Progenitor cell of endocrine pancreas (in vitro differentiated cells): Measurements from ENCODE around the gene SLC35B4. TPM values are rescaled to one million over a fixed set of nuclear protein-coding genes. Genes with fewer than 3 reads are reported as not detected.

Experiments used
- DNase-seq: peaks from one replicate; pipeline ENCODE4 v3.0.0; 2021; ENCODE audit warnings: low spot score; ENCODE audit not compliant: unreplicated experiment
- H3K27ac Mint-ChIP-seq: 2 replicates; pipeline ENCODE4 v1.8.0; 2021; ENCODE audit warnings: mild to moderate bottlenecking, moderate library complexity, mixed read lengths
- H3K27me3 Mint-ChIP-seq: 2 replicates; pipeline ENCODE4 v1.8.0; 2021; ENCODE audit warnings: mixed read lengths
- H3K36me3 Mint-ChIP-seq: 2 replicates; pipeline ENCODE4 v1.8.0; 2022; ENCODE audit warnings: mixed read lengths; ENCODE audit not compliant: insufficient read depth
- H3K4me1 Mint-ChIP-seq: 2 replicates; pipeline ENCODE4 v1.8.0; 2021; ENCODE audit warnings: low read depth, mixed read lengths
- H3K4me3 Mint-ChIP-seq: 2 replicates; pipeline ENCODE4 v1.8.0; 2021; ENCODE audit warnings: low read depth, mild to moderate bottlenecking, moderate library complexity, mixed read lengths
- H3K9me3 Mint-ChIP-seq: 2 replicates; pipeline ENCODE4 v1.8.0; 2021; ENCODE audit warnings: low read depth, mixed read lengths
- CTCF ChIP-seq: fragments of 200-600 bp; sonication (generic); IDR thresholded peaks from one replicate; pipeline ENCODE4 v1.5.0; 2021; ENCODE audit warnings: antibody characterized with exemption, mild to moderate bottlenecking; ENCODE audit not compliant: unreplicated experiment
- total RNA-seq: library from RNA; stranded (reverse); gene quantifications from 2 replicates; pipeline ENCODE4 v1.2.1, GENCODE V29; 2021

Gene SLC35B4
- total RNA-seq, 1 donor from 2014 or later, result 34.2 TPM

- no peak for DNase-seq
- no peak for TF ChIP-seq CTCF
Observed at GRCh38 chr7:134308548-134308947, 8.2 kb downstream of the SLC35B4 start.

GRCh38 chr7:134307320-134307719, 9.4 kb downstream of the SLC35B4 start:
- no peaks in the 10 kb centered on the region for H3K4me1 Mint-ChIP-seq
- H3K36me3 Mint-ChIP-seq, result peaks cover 18% of the 10 kb centered on the region
- no peaks in the 10 kb centered on the region for H3K27me3 Mint-ChIP-seq

More at GRCh38 chr7:134308548-134308947, 8.2 kb downstream of the SLC35B4 start:
- Mint-ChIP-seq H3K27me3 (no peaks in the 10 kb centered on the region), H3K9me3 (no peaks in the 10 kb centered on the region), H3K27ac (no peak overlapping the region), H3K4me3 (no peak overlapping the region), H3K36me3 (peaks cover 17% of the 10 kb centered on the region), H3K4me1 (no peaks in the 10 kb centered on the region)

GRCh38 chr7:134302120-134302519, 14.6 kb downstream of the SLC35B4 start:
- Mint-ChIP-seq H3K27ac (no peak overlapping the region), H3K9me3 (no peaks in the 10 kb centered on the region), H3K4me3 (no peak overlapping the region), H3K36me3 (peaks cover 28% of the 10 kb centered on the region), H3K4me1 (no peaks in the 10 kb centered on the region), H3K27me3 (no peaks in the 10 kb centered on the region)
- TF ChIP-seq CTCF, result no peak
- no peak for DNase-seq

More at GRCh38 chr7:134307320-134307719, 9.4 kb downstream of the SLC35B4 start:
- H3K9me3 Mint-ChIP-seq, result no peaks in the 10 kb centered on the region
- no peak for TF ChIP-seq CTCF
- no peak overlapping the region for H3K27ac Mint-ChIP-seq
- DNase-seq, result no peak
- no peak overlapping the region for H3K4me3 Mint-ChIP-seq

GRCh38 chr7:134301592-134301991, 15.1 kb downstream of the SLC35B4 start:
- H3K4me1 Mint-ChIP-seq, result no peaks in the 10 kb centered on the region
- H3K4me3 Mint-ChIP-seq, result no peak overlapping the region
- H3K27ac Mint-ChIP-seq, result no peak overlapping the region
- no peaks in the 10 kb centered on the region for H3K27me3 Mint-ChIP-seq
- no peaks in the 10 kb centered on the region for H3K9me3 Mint-ChIP-seq
- TF ChIP-seq CTCF, result no peak
- H3K36me3 Mint-ChIP-seq, result peaks cover 28% of the 10 kb centered on the region
- no peak for DNase-seq

- Mint-ChIP-seq H3K27ac (no peak overlapping the region), H3K4me3 (no peak overlapping the region), H3K27me3 (no peaks in the 10 kb centered on the region), H3K4me1 (no peaks in the 10 kb centered on the region), H3K36me3 (peaks cover 27% of the 10 kb centered on the region), H3K9me3 (peaks cover 2% of the 10 kb centered on the region)
- no peak for TF ChIP-seq CTCF
- DNase-seq, result no peak
Observed at GRCh38 chr7:134300988-134301387, 15.7 kb downstream of the SLC35B4 start.
